ENCODE measurements around the gene N4BP3. TPM values are rescaled to one million over a fixed set of nuclear protein-coding genes. Genes with fewer than 3 reads are reported as not detected.

N4BP3 gene
- total RNA-seq, 3 donors from 2014 or later: 0.32 to 9.8 (median 4.9) TPM

GRCh38 chr5:178147406-178147805, 34.1 kb downstream of the N4BP3 start:
- intact Hi-C loops (cut with DNase I; ENCODE audit: low total_unique reads): loop anchor here (10.0 kb wide), 1 partner anchor 73 kb away; no protein-coding TSS in a partner anchor
- H3K27ac ChIP-seq: no peak overlapping the region
- no peaks in the 10 kb centered on the region for H3K4me1 ChIP-seq
- TF ChIP-seq POLR2AphosphoS5 (IDR thresholded peaks at IDR 0.05): no peak
- TF ChIP-seq POLR2A (IDR thresholded peaks at IDR 0.05): no peak
- no peak for TF ChIP-seq CTCF (IDR thresholded peaks at IDR 0.05)
- no peaks in the 10 kb centered on the region for H3K9me3 ChIP-seq
- no peak for DNase-seq (ENCODE audit: low spot score in 2 of 2)
- peaks cover 19% of the 10 kb centered on the region for H3K36me3 ChIP-seq
- H3K27me3 ChIP-seq: no peaks in the 10 kb centered on the region
- H3K4me3 ChIP-seq: no peak overlapping the region

GRCh38 chr5:178149199-178149932, 36.0 kb downstream of the N4BP3 start:
- TF ChIP-seq POLR2AphosphoS5 (IDR thresholded peaks at IDR 0.05) (no peak), CTCF (IDR thresholded peaks at IDR 0.05) (no peak), POLR2A (IDR thresholded peaks at IDR 0.05) (no peak)
- H3K27ac ChIP-seq: no peak overlapping the region
- no peak for DNase-seq (ENCODE audit: low spot score in 2 of 2)
- peaks cover 0 to 5% of the 10 kb centered on the region in 2 donors for H3K4me1 ChIP-seq
- intact Hi-C loops (cut with DNase I; ENCODE audit: low total_unique reads): loop anchor here (10.0 kb wide), 1 partner anchor 75 kb away; no protein-coding TSS in a partner anchor
- no peaks in the 10 kb centered on the region for H3K27me3 ChIP-seq
- H3K4me3 ChIP-seq: no peak overlapping the region
- peaks cover 10% of the 10 kb centered on the region for H3K36me3 ChIP-seq
- H3K9me3 ChIP-seq: no peaks in the 10 kb centered on the region

DNA sequence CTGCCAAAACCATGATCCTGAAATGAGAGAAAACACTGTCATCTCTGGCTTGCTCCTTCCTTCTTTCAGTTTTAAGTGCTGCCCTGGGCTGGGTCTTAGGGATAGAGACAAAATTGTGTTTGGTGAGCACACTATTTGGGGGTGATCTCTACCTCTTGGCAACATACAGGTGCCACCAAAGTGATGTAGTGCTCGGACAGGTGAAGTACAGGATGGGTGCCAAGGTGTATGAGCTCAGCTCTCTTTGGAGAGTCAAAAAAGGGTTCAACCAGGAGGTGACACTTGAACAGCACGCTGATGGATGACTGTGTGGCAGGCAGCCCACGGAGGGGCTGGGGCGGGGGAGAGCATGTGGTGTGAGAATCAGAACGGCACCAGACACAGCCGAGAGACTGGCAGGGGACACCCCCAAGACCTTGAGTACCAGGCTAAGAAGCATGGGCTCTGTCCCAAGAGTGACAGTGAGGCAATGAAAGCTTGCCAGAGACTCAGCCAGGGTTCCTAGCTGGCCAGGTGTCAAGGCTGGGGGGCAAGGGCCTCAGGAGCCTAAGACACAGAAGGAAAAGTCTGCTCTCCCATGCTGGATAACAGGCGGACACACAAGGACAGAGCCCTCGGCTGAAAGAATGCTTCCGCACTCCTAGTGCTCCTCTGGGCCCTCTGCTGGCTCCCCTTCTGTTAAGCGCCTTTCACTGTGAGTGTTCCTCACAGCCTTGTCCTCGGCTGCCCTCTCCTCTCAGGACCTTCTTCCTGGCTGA, 37.8 kb downstream of the N4BP3 start:
- intact Hi-C loops (cut with DNase I; ENCODE audit: low total_unique reads): loop anchor here (5.0 kb wide), 1 partner anchor 866 kb away; no protein-coding TSS in a partner anchor
- H3K36me3 ChIP-seq: peaks cover 10% of the 10 kb centered on the region
- no peak overlapping the region for H3K4me3 ChIP-seq
- no peaks in the 10 kb centered on the region for H3K9me3 ChIP-seq
- peaks cover 0 to 5% of the 10 kb centered on the region in 2 donors for H3K4me1 ChIP-seq
- H3K27me3 ChIP-seq: no peaks in the 10 kb centered on the region
- H3K27ac ChIP-seq: peak overlapping the region in 1 of 2 donors; percentile 22
- no peak for DNase-seq (ENCODE audit: low spot score in 2 of 2)
- TF ChIP-seq POLR2AphosphoS5 (IDR thresholded peaks at IDR 0.05): no peak
- TF ChIP-seq POLR2A (IDR thresholded peaks at IDR 0.05): no peak
- no peak for TF ChIP-seq CTCF (IDR thresholded peaks at IDR 0.05)

- Histone ChIP-seq H3K9me3 (no peaks in the 10 kb centered on the region), H3K27ac (peak overlapping the region; percentile 74 to 86), H3K4me3 (peak overlapping the region; percentile 83 to 95 (median 83)), H3K4me1 (peaks cover 0 to 5% of the 10 kb centered on the region in 2 donors), H3K27me3 (no peaks in the 10 kb centered on the region), H3K36me3 (peaks cover 10% of the 10 kb centered on the region)
- TF ChIP-seq POLR2AphosphoS5 (IDR thresholded peaks at IDR 0.05) (no peak), POLR2A (IDR thresholded peaks at IDR 0.05) (no peak), CTCF (IDR thresholded peaks at IDR 0.05) (no peak)
- intact Hi-C loops (cut with DNase I; ENCODE audit: low total_unique reads): loop anchor here (5.0 kb wide), 1 partner anchor 865 kb away; no protein-coding TSS in a partner anchor
- DNase-seq (ENCODE audit: low spot score in 2 of 2): no peak
Measured at GRCh38 chr5:178152491-178153444, 39.4 kb downstream of the N4BP3 start.
